Fibroblast of skin of right biceps (primary cell): ENCODE results near the gene RAMACL.
"Not testable (repeated sequence)": the region's sequence is repeated elsewhere in the genome, so short reads cannot be mapped to it uniquely, and the experiment has no call there.

Experiments
- DNase-seq: peaks from one replicate; pipeline ENCODE4 v3.0.0-alpha.2; 2013

Gene RAMACL

GRCh38 chr6:166554316-166554715 is 32.2 kb downstream of the RAMACL start:
- DNase-seq, result peak; percentile 56

DNA sequence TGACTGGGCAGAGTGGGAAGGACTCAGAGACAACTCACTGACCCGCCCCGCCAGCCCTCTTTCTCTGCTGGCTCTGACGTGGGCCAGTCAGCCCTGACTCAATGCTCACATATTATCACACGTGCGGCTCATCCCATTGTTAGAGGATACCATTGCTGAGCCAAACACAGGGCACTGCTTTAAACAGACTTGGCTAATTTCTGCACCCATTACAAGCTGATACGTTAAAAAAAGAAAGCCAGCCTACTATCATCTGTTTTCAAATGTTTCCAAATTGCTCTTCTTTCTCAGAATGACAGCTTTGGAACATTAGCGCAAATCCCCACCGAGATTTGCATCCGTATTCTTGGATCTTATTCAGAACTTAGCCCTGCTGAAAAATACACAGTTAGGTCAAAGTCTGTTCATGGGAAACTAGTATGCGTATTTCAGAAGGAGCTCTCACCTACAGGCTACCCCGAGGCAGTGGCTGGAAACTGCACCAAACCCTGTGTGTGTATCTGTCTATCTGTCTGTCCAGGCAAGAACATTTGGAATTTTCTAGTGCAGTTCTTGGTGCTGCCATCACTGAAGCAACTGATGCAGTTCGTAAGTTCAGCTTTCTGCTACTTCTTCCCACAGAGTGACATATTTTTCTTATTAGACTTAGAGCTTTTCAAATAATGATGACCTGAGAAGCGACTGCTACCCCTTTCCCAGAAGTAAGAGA is 32.8 kb downstream of the RAMACL start:
- peak; percentile 89 for DNase-seq

GRCh38 chr6:166552600-166552999 is 33.9 kb downstream of the RAMACL start:
- DNase-seq, result no peak

DNA sequence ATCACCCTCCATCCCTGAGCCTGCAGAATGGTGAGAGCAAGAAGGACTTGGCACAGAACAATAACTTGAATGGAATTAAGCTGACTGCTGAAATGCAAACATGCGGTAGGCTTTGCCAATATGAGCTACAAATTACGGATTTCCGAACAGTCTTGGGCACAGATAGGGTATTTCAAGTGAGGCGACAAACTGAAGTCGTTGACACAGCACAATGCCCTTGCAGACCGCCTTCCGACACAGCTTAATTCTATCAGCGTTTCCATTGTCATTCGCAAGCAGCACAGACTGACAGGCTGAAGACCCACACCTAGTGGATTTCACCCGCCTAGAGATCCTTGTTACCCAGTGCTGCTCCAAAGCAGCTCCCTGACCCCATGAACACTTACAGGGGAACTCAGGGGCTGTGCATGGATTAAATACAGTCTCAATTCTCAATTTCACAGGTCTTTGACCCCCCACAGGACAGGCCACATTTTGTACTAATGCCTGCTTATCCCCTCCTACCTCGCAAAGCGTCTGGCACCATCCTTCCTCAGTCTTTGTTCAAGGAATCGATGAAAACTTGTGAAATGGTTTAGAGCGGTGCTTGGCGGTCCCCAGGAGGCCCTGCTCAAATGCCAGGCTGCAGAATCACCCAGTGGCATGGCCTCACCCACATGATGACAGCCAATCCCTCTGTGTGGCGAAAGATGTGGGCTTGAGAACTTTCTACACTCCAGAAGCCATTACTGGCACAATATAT is 34.6 kb downstream of the RAMACL start:
- no peak for DNase-seq

- DNase-seq, result no peak
Observed at GRCh38 chr6:166546653-166547052, 39.8 kb downstream of the RAMACL start.

DNA sequence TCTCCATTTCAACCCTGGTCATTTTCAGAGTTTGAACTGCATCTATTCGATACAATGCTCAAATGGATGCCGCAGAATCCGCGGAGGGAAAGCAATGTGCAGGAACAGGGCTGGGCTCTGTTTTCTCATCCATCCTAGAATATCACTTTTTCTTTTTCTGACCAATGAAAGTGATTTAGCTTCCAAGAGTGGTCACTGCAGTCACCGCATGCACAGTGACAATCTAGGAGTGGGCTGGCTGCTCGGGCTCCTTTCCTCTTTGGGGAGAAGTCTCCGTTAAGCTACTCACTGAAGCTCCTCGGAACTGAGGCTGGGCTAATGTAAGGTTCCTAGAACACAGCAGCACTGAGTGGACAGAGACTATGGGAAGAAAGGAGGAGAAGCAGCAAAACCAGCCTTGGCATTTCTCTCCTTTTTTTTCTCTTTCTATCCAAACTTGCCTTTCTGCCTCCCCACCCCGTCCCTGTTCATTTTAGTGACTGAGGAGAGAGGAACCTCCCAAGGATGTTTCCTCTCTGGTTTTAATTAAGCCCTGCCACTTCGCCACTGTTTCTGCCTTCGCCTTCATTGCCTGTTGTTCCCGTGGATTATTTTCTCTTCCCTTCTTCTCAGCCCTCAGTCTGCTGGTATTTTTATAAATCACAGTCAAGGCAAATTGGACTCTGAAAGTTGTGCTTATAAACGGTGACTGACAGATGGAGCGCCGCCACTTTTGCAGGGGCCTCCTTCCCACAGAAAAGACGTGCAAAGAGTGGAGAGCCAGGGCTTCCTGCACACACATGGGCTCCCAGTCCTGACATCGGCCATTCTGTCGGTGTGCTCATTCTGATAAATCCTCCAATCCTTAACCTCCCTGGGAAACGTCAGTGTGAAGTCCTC is 41.1 kb downstream of the RAMACL start:
- no peak for DNase-seq

- DNase-seq, result no peak
Observed at GRCh38 chr6:166544296-166544605, 42.2 kb downstream of the RAMACL start.

DNA sequence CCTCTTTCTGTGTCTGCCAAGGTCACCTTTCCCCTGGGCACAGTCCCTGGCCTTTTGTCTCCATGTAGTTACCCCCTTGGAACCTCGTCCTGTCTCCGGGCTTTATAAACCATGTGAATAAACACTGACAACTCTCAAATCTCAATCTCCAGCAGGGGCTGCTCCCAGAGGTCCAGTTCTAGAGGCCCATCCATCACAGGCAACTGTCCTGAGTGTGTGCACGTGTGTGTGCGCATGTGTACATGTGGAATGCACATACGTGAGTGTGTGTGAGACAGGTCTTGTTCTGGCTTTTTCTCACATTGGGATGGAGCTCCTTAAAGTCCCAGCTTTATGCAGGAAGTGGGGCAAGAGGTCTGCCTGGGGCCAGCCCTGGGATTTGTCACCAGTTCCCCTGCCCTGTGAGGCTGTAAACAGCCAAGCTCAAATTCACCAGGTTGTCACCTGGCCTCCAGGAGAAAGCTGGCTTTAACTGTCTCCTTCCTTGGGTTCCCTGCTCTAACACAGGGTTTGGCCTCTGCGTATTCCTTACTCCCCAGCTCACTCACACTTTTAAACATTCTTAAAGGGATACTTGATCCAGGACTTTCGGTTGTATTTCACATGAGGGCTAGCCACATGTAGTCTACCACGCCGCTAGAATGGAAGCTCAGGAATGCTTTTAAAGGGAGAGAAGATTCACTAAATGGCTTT is 42.7 kb downstream of the RAMACL start:
- no peak for DNase-seq

GRCh38 chr6:166542580-166542912 is 43.9 kb downstream of the RAMACL start:
- no peak for DNase-seq

GRCh38 chr6:166541876-166542579 is 44.5 kb downstream of the RAMACL start:
- DNase-seq, result no peak

GRCh38 chr6:166541366-166541765 is 45.1 kb downstream of the RAMACL start:
- DNase-seq, result no peak

DNA sequence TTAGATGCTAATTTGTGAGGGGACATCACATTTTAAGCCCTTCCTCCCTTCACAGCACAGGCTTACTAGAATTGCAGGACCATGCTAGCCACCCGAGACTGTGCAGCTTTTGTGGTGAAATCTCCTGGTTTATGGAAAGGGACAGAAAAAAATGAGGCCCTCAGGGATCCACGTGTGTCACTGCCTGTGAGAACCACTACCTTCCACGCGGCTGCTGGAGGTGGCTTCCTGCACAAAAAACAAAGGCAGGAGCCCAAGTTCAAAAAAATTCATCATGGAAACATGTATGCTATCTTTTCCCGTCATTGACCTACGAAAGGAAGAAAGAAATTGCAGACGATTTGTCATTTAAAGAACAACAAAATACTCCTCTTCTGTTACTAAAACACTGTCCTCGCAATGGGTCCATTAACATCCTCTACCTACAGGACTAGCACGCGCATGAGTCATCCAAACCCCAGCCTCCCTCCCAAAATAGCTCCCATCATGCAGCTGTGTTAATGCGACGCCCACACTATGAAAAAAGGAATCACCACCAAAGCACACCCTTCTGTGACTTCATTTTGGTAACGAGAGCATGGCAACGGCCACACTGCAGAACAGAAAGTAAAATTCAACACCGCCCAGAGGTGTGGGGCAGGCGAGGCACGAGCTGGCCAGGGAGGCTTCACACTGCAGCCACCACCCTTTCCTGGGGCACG is 45.7 kb downstream of the RAMACL start:
- DNase-seq, result no peak

DNA sequence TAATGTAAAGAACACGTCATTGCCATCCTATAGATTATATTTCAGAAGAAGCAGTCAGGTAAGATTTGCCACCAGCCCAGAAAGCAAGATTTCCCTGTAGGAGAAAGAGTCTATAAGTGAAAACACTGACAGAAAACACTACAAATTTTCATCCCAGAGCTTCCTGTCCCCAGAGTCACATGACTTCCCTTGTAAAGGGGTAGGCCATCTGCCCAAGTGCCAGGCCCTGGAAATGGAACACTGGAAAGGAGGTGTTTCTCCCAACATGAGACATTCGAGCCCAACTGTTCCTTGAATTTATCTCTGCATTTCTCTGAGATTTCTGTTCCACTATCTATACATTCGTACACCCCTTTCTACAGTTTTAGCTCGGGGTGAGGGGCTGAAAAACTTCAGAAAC is 46.9 kb downstream of the RAMACL start:
- DNase-seq, result no peak

- not testable (repeated sequence) for DNase-seq
Observed at GRCh38 chr6:166539011-166539385, 47.5 kb downstream of the RAMACL start.

DNA sequence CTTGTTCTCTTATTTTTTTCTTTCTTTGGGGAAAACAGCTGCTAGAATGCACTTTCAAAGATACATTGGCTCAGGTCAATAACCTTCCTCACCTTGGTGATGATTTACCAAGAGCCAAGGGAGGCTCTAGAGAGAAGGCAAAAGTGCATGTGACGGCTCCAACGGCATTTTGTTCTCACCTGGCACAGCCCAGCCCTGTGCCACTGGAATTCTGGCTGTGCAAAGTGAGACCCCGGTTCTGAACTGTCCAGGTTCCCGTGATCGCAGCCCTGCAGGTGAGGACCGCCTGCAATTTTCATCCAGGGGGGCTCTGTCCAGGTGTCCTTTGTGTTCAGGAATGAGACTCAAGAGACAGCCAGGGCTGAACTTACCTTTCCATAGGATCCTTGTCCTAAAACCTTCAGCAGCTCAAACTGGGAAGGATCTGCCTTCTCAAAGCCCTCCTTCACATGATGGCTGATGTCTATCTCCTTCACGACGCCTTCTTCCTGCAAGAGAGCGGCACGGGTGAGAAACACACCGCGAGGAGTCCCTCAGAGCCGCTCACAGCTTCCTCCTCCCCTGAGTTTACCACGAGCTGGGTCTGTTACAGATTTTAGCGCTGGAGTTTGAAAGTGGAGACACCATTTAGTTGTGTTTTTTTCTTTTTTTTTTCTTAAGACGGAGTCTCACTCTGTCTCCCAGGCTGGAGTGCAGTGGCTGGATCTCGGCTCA is 48.0 kb downstream of the RAMACL start:
- no peak for DNase-seq

DNA sequence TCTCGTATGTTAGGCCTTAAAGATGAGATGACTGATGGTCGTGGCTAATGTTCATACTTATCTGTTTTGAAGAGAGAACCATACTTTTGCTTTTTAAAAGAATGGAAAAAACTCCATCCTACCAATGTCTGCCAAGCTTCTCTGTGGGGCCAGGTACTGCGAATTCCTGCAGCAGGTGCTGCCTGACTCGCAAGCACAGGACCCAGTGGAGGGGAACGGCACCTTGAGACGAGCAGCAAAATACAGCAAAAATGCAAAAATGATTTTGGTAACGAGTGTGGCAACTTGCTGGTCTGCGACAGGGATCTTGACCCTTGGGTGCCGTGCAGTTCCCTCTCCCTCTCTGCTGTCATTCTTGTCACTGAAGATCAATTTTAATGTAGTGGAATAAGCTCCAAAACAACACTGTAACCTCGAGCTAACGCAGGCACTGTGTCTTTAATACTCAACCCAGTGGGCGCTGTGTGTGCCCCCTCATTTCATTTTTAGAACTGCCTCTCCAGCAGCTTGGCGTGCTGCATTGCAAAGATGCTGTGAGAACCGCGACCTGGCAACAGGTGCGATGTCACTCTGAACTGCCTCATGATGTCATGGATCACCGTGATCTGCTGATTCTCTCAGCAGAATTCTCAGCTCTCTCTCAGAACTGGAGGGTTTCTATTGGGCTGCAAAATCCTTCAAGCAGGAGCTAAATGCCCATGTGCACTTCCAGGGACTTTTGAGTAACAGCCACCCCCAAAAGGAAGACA is 51.6 kb downstream of the RAMACL start:
- no peak for DNase-seq

DNA sequence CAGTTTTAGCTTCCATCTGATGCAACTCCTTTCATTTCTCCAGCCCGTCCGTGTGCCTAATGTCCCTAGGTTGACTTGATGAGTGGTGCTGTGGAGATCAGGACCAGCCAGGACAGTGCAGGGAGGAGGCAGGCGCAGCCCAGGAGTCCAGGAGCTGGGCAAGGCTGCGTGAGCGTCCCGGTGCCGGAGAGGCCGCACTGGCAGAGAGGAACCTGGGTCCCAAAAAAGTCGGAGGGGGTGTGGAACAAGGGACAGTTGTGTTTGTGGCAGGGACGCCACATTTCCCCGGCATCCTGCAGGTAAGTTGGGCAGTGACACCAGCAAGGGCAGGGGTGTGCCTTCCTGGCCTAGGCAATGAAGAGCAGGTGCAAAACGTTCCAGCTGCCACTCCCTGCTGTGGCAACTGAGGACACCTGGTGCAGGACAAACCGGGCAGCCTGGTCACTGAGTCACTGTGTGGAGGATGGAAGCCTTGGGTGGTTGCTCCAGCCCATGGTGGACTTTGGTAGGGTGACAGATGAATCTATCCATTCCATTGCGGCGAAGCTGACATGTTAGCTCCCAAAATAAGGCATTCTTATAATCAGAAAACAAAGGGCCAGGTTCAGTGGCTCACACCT is 53.2 kb downstream of the RAMACL start:
- DNase-seq, result no peak
